ENCODE results near the gene KRT32.

GRCh38 chr17:41486809-41487530 is 19.8 kb upstream of the KRT32 start:
- no peak for TF ChIP-seq POLR2A (IDR thresholded peaks at IDR 0.05; ENCODE audit: low read depth, low read length)
- TF ChIP-seq POLR2AphosphoS5 (IDR thresholded peaks at IDR 0.05; ENCODE audit: low read depth, low read length): no peak

Data from GM12891 (cell line).